Caco-2 (cell line): ENCODE results near the gene HTR1B. TPM values are rescaled to one million over a fixed set of nuclear protein-coding genes. Genes with fewer than 3 reads are reported as not detected.

Experiments
- BruUV-seq: library from RNA; stranded (reverse); fragments of 400-500 nt; replicated peaks from 2 replicates; lab custom pipeline; 2021; lab: Mats Ljungman, UMichigan
- CTCF ChIA-PET: fragments of 300-600 bp; sonication (Branson Sonifier 250); formaldehyde crosslinking; loops from one replicate; lab custom pipeline; 2022; ENCODE audit warnings: antibody characterized with exemption; lab: Charles Lee
- POLR2A ChIA-PET: fragments of 300-600 bp; sonication (Branson Sonifier 250); formaldehyde crosslinking; loops from one replicate; lab custom pipeline; 2022; ENCODE audit warnings: antibody characterized with exemption; lab: Charles Lee
- DNase-seq, 2 experiments: peaks; one replicate each; pipeline versions ENCODE4 v3.0.0 to v3.0.0-alpha.2; 2020 to 2022
- H3K27me3 ChIP-seq: replicated peaks from 2 replicates; pipeline ENCODE4 v1.6.0; 2011; ENCODE audit warnings: low read length; ENCODE audit not compliant: control insufficient read depth, insufficient read depth
- H3K36me3 ChIP-seq: 2 replicates; pipeline ENCODE4 v1.5.1; 2011; ENCODE audit warnings: low read length; ENCODE audit not compliant: control insufficient read depth, insufficient read depth
- H3K4me1 ChIP-seq: fragments of 250-450 bp; sonication (Bioruptor Pico); 2 replicates; pipeline ENCODE4 v1.5.1; 2020; ENCODE audit warnings: mild to moderate bottlenecking
- H3K4me3 ChIP-seq: 2 replicates; pipeline ENCODE4 v1.5.1; 2011; ENCODE audit warnings: low read depth, mild to moderate bottlenecking, control low read depth, low read length
- H3K9me3 ChIP-seq: fragments of 250-450 bp; sonication (Bioruptor Pico); 2 replicates; pipeline ENCODE4 v1.5.1; 2020; ENCODE audit warnings: mild to moderate bottlenecking, moderate library complexity
- H3K27ac Mint-ChIP-seq: one replicate; pipeline ENCODE4 v1.8.0; 2022; ENCODE audit warnings: mixed read lengths; ENCODE audit not compliant: unreplicated experiment
- H3K27me3 Mint-ChIP-seq: one replicate; pipeline ENCODE4 v1.8.0; 2022; ENCODE audit warnings: mixed read lengths; ENCODE audit not compliant: insufficient read depth, unreplicated experiment
- H3K36me3 Mint-ChIP-seq: one replicate; pipeline ENCODE4 v1.8.0; 2022; ENCODE audit warnings: mild to moderate bottlenecking, mixed read lengths; ENCODE audit not compliant: insufficient read depth, unreplicated experiment
- H3K4me1 Mint-ChIP-seq: one replicate; pipeline ENCODE4 v1.8.0; 2022; ENCODE audit warnings: low read depth, mixed read lengths; ENCODE audit not compliant: unreplicated experiment
- H3K4me3 Mint-ChIP-seq: one replicate; pipeline ENCODE4 v1.8.0; 2022; ENCODE audit warnings: mild to moderate bottlenecking, moderate library complexity, mixed read lengths; ENCODE audit not compliant: unreplicated experiment
- H3K9me3 Mint-ChIP-seq: one replicate; pipeline ENCODE4 v1.8.0; 2022; ENCODE audit warnings: mixed read lengths; ENCODE audit not compliant: unreplicated experiment
- CTCF ChIP-seq, 2 experiments: fragments of 200-600 bp in 1 of 2; IDR thresholded peaks; 1 replicate in 1 of 2; 2 replicates in 1 of 2; pipeline versions ENCODE4 v1.5.1 to v1.8.0; 2011 to 2022; ENCODE audit warnings: antibody characterized with exemption in 1 of 2, control low read depth in 1 of 2, inconsistent platforms in 1 of 2, low read depth in 1 of 2, low read length in 1 of 2, mild to moderate bottlenecking in 1 of 2, moderate library complexity in 1 of 2; ENCODE audit not compliant: insufficient read depth in 1 of 2, severe bottlenecking in 1 of 2, unreplicated experiment in 1 of 2
- intact Hi-C: fragments of 100-400 bp; cut with micrococcal nuclease; formaldehyde crosslinking; loops from one replicate; pipeline ENCODE4 v1.10.0; 2022; ENCODE audit not compliant: unreplicated experiment
- total RNA-seq: library from RNA; stranded (reverse); gene quantifications from 2 replicates; pipeline ENCODE4 v1.2.3, GENCODE V29; 2022

Gene HTR1B
- total RNA-seq, 1 experiment from 2014 or later = not detected

- no peak for TF ChIP-seq CTCF (IDR thresholded peaks at IDR 0.05; ENCODE audit: insufficient read depth in 1 of 2, low read depth in 1 of 2, low read length in 1 of 2, severe bottlenecking in 1 of 2, unreplicated experiment in 1 of 2)
- Histone ChIP-seq H3K27me3 (no peaks in the 10 kb centered on the region), H3K36me3 (no peaks in the 10 kb centered on the region), H3K4me3 (no peak overlapping the region), H3K4me1 (no peaks in the 10 kb centered on the region), H3K9me3 (no peaks in the 10 kb centered on the region)
- BruUV-seq = no TSS peak
- Mint-ChIP-seq H3K4me3 (no peak overlapping the region), H3K9me3 (no peaks in the 10 kb centered on the region), H3K27ac (no peak overlapping the region), H3K27me3 (peaks cover 3% of the 10 kb centered on the region), H3K36me3 (no peaks in the 10 kb centered on the region), H3K4me1 (no peaks in the 10 kb centered on the region)
- no peak for DNase-seq
- ChIA-PET CTCF (no interaction called here), POLR2A (no interaction called here)
- intact Hi-C loops = no loop called here
These were observed 2.8 kb upstream of the HTR1B start for GRCh38 chr6:77466055-77466450.

DNA sequence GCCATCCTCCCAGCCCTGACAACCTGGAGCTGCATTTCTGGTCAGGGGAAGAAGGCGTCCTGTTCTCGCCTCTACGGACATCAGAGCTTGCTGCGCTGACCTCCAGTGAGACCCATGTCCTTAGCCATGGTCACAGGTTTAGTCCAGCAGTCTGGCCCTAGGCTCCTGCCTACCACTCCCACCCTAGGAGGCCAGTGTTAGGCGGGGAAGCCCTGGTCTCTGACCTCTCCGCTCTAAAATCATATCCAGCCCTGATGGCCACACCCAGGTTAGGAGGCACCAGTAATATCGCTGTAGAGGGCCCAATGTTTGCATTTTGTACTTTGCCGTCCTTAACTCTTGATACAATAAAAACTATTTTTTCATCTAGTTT is 1.2 kb upstream of the HTR1B start:
- ChIA-PET POLR2A (no interaction called here), CTCF (no interaction called here)
- Mint-ChIP-seq H3K9me3 (no peaks in the 10 kb centered on the region), H3K4me1 (no peaks in the 10 kb centered on the region), H3K27me3 (peaks cover 3% of the 10 kb centered on the region), H3K27ac (no peak overlapping the region), H3K36me3 (no peaks in the 10 kb centered on the region), H3K4me3 (no peak overlapping the region)
- no peak overlapping the region for H3K4me3 ChIP-seq
- no peaks in the 10 kb centered on the region for H3K36me3 ChIP-seq
- DNase-seq = no peak
- no peaks in the 10 kb centered on the region for H3K27me3 ChIP-seq
- H3K4me1 ChIP-seq = no peaks in the 10 kb centered on the region
- no TSS peak for BruUV-seq
- intact Hi-C loops = no loop called here
- TF ChIP-seq CTCF (IDR thresholded peaks at IDR 0.05; ENCODE audit: insufficient read depth in 1 of 2, low read depth in 1 of 2, low read length in 1 of 2, severe bottlenecking in 1 of 2, unreplicated experiment in 1 of 2) = no peak
- no peaks in the 10 kb centered on the region for H3K9me3 ChIP-seq

DNA sequence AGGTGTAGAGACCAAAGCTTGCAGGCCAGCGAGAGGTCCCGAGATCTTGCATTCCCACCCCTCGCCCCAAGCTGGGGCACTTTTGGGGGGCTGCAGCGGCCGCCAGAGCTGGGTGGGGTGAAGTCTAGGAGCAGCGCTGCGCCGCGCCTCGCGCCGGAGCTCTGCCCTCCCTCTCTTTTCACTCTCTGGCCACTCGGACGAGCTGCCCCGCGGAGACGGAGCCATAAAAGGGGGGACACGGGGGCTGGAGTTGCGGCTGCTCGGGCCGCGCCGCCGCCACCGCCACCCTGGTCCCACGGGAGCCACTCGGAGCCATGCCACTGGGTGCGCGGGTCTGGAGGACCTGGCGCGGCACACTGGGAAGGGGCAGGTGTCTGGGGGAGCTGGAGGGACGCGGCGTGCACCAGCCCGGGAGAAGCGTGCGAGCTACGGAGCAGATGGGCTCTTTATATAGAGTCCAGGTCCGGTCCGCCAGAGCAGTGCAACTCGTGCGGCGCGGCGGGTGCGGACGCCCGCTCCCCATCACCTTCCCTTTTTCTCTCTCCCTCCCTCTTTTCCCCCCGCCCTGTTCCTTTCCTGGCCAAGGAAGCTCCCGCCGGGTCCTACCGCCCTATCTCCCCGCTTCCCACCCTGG is 687 bp upstream of the HTR1B start:
- Mint-ChIP-seq H3K27ac (no peak overlapping the region), H3K9me3 (no peaks in the 10 kb centered on the region), H3K36me3 (no peaks in the 10 kb centered on the region), H3K27me3 (peaks cover 5% of the 10 kb centered on the region), H3K4me3 (no peak overlapping the region), H3K4me1 (no peaks in the 10 kb centered on the region)
- Histone ChIP-seq H3K9me3 (no peaks in the 10 kb centered on the region), H3K4me3 (no peak overlapping the region), H3K4me1 (no peaks in the 10 kb centered on the region), H3K36me3 (no peaks in the 10 kb centered on the region), H3K27me3 (no peaks in the 10 kb centered on the region)
- TF ChIP-seq CTCF (IDR thresholded peaks at IDR 0.05; ENCODE audit: insufficient read depth in 1 of 2, low read depth in 1 of 2, low read length in 1 of 2, severe bottlenecking in 1 of 2, unreplicated experiment in 1 of 2) = no peak
- intact Hi-C loops = no loop called here
- BruUV-seq = no TSS peak
- CTCF ChIA-PET = no interaction called here
- POLR2A ChIA-PET = no interaction called here
- DNase-seq = no peak
